ENCODE measurements around the gene KRT4.

DNA sequence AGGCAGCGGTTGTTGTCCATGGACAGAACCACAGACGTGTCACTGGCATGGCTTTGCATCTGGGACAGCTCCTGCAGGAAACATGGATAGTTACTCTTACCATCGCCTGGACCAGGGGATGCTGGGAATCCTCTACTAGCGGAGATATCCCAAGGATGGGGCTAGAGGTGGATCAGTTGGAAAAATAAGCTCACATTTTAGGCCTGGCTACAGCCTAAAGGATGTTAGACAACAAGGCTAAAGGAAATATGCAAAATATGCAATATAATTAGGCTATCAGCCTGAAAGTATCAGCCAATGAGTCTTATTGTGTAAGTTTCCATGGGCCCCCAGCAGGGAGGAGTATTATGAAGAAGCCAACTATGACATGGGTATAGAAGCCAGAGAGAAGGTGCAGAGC is 41.7 kb downstream of the KRT4 start:
- TF ChIP-seq POLR2A (IDR thresholded peaks at IDR 0.05) (no peak), POLR2AphosphoS5 (IDR thresholded peaks at IDR 0.05) (no peak)
- TF ChIP-seq, protein P1, sequence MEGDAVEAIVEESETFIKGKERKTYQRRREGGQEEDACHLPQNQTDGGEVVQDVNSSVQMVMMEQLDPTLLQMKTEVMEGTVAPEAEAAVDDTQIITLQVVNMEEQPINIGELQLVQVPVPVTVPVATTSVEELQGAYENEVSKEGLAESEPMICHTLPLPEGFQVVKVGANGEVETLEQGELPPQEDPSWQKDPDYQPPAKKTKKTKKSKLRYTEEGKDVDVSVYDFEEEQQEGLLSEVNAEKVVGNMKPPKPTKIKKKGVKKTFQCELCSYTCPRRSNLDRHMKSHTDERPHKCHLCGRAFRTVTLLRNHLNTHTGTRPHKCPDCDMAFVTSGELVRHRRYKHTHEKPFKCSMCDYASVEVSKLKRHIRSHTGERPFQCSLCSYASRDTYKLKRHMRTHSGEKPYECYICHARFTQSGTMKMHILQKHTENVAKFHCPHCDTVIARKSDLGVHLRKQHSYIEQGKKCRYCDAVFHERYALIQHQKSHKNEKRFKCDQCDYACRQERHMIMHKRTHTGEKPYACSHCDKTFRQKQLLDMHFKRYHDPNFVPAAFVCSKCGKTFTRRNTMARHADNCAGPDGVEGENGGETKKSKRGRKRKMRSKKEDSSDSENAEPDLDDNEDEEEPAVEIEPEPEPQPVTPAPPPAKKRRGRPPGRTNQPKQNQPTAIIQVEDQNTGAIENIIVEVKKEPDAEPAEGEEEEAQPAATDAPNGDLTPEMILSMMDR (IDR thresholded peaks at IDR 0.05): no peak

All from gastroesophageal sphincter (tissue), 3 donors.